ENCODE results near the gene ARMC7.
A peak's percentile ranks its signal among the peaks of the same experiment; 100 is the strongest.

Gene ARMC7

GRCh38 chr17:75078284-75079022 lies 31.3 kb upstream of the ARMC7 start:
- DNase-seq = no peak

- DNase-seq = no peak
Measured at GRCh38 chr17:75079023-75079373, 30.8 kb upstream of the ARMC7 start.

DNA sequence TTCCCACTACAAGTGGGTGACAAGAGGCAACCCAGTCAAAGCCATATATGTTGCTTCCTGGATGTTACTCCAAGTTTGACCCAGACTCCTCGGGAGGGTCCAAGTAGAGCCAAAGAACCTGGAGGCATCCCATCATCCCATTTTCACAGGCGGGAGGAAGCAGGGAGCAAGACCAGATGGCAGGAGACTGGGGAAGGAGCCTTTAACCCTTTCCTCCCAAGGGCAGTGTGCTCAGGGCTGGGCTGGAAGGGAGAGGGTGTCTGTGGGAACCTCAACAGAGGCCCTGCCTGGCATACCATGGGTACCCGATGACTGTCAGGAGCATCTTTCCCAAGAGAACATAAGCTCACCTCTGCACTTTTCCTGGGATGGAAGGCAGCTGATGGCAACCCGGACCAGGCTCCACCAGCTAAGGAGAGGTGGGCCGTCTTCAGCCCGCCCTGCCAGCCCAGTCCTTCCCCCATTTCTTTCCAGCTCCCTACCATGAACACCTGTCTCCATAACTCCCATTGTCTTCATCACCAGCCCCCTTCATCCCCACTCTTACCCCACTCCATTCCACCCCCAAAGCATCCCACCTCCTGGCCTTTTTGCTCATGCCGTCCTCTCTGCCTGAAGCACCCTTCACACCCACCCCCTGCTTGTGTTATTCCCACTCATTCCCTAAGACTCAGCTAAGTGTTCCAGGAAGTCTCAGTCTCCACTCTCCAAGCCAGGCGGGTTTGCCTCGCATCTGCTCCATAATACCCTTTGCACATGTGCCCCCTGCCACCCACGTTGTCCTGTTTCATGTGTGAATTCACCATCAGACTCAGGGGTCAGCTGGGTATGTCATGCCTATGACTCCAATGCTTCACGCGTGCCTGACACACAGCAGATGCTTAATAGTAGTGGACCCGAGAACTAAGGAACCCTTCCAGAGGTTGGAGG lies 27.9 kb upstream of the ARMC7 start:
- no peak for DNase-seq

DNA sequence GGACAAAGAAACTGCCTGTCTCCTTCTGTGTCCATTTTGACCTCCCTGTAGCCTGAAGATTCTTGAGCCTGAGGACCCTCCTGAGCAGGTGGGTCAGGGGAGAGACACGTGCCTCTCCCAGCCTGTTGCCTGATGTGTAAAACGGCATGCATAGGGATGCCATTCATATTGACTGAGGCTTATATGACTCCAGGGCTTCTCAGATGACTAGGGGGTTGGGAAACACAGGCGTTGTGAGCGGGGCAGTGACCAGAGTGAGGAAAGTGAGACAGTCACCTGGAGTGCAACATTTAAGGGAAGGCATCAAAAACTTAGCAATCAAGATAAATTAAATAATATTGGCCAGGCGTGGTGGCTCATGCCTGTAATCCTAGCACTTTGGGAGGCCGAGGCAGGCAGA lies 27.1 kb upstream of the ARMC7 start:
- DNase-seq = no peak

- peak; percentile 20 for DNase-seq
Measured at GRCh38 chr17:75084039-75084660, 25.6 kb upstream of the ARMC7 start.

DNA sequence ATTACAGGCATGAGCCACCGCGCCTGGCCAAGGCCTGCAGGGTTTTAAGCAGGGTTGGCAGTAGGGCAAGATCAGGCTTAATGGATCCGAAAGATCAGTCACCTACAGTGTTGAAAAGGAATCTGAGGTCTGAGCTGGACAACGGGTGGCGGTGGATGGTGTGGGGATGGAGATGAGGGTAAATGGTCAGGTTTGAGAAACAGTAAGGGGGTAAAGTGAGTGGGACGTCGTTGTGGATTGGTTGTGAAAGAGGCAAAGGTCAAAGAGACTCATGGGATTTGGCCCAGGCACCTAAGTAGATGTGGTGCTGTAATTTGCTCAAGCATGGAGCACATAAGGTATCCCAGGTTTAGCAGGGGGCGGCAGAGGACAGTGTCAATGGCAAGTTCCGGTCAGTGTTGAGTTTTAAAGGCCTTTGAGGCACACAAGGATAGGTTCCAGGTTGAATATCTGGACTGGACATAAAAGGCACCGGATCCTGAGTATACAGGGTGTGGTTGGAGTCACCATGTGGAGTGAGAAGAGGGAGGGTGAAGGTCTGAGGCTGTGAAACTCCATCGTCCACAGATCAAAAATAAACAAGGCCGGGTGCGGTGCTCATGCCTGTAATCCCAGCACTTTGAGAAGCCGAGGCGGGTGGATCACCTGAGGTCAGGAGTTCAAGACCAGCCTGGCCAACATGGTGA lies 23.1 kb upstream of the ARMC7 start:
- no peak for DNase-seq

GRCh38 chr17:75087182-75087557 lies 22.6 kb upstream of the ARMC7 start:
- DNase-seq = no peak

- DNase-seq = peak; percentile 47
Measured at GRCh38 chr17:75087558-75088453, 22.0 kb upstream of the ARMC7 start, which contains the start of gene SLC16A5. TSS of gene SLC16A5 (plus strand) at chr17:75087954. CDS start at chr17:75093637, 5,683 bp downstream.

GRCh38 chr17:75088465-75089417 lies 21.0 kb upstream of the ARMC7 start:
- DNase-seq = no peak

GRCh38 chr17:75090871-75091854 lies 18.6 kb upstream of the ARMC7 start:
- no peak for DNase-seq

DNA sequence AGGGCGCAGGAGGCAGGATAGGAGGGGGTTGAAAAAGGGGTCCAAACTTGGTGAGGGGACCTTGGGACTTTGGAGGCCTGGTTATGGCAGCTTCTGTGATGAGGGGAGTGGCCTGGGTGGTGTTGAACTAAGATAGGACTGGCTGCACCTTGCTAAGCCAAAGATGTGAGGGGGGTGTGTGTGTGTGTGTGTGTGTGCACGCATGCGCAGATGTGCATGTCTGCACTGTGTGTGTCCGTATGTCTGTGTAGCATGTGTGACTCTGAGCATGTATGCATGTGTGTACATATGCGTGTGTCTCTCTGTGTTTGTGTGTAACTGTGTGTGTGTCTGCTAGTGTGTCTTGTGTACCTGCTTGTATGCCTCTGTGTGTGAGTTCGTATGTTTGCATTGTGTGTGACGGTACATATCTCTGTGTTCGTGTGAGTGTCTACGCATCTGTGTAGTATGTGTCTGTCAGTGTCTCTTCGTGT lies 17.9 kb upstream of the ARMC7 start:
- DNase-seq = no peak

DNA sequence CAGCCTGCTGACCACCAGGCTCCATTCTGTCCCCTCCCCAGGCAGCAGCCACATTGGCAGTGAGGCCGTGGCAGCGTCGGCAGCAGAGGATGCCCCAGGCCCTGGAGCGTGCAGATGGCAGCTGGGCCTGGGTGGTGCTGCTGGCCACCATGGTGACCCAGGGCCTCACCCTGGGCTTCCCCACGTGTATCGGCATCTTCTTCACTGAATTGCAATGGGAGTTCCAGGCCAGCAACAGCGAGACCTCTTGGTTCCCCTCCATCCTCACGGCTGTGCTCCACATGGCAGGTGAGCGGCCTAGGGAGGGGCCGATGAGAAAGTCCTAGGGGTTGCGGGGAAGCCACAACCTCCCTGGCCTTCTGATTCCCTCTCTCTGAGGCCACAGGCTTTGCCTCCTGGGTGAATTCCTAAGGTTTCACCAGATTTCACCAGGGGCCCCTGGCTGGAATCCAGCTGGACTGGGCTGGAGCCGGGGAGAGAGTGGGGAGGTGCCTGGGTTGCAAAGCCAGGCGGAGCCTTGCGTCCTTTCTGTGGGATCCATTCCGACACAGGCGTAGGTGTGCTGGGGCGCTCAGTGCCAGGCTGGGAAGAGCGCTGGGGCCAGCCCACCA lies 16.1 kb upstream of the ARMC7 start:
- DNase-seq = no peak

- no peak for DNase-seq
Measured at GRCh38 chr17:75094871-75095399, 14.8 kb upstream of the ARMC7 start.

GRCh38 chr17:75096082-75096625 lies 13.6 kb upstream of the ARMC7 start:
- no peak for DNase-seq

DNA sequence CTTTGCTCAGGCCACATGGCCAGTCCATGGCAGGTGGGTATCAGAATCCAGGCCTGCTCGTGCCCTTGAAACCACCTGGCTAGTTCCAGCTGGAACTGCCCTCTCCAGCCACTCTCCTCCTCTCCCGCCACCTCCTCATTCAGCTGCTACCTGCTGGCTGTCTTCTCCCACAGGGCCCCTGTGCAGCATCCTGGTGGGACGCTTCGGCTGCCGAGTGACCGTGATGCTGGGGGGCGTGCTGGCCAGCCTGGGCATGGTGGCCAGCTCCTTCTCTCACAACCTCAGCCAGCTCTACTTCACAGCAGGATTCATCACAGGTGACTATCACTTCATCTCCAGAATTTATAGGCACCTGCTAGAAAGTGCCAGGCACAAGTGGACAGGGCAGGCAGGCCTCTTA lies 11.9 kb upstream of the ARMC7 start:
- no peak for DNase-seq

DNA sequence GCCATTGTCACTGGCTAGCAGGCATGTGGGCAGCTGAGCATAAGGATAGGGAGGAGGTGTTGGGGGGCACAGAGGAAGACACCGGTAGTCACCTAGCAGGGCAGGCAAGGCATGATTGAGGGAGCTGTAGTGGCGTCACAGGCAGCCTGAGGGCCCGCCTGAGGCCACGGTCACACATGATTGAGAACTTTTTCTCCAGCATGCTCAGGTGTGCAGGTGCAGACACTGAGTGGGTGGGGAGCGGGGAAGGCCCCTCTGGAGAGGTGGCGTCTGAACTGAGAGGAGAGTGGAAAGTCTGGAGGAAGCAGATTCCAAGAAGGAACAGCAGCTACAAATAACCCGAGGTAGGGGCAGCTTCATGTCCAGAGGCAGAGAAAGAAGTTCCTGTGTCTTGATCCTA lies 10.9 kb upstream of the ARMC7 start:
- no peak for DNase-seq

DNA sequence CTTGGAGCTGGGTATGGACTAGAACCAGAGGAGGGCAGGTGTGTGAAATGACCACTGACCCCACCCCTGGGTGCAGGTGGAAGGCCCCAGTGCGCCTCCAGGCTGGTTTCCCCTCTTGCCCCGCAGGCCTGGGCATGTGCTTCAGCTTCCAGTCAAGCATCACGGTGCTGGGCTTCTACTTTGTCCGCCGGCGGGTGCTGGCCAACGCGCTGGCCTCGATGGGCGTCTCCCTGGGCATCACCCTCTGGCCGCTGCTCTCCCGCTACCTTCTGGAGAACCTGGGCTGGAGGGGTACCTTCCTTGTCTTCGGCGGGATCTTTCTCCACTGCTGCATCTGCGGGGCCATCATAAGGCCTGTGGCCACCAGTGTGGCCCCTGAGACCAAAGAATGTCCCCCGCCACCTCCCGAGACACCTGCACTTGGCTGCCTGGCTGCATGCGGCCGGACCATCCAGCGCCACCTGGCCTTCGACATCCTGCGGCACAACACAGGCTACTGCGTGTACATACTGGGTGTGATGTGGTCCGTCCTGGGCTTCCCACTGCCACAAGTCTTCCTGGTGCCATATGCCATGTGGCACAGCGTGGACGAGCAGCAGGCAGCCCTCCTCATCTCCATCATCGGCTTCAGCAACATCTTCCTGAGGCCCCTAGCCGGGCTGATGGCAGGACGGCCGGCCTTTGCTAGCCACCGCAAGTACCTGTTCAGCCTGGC lies 9.7 kb upstream of the ARMC7 start:
- no peak for DNase-seq

DNA sequence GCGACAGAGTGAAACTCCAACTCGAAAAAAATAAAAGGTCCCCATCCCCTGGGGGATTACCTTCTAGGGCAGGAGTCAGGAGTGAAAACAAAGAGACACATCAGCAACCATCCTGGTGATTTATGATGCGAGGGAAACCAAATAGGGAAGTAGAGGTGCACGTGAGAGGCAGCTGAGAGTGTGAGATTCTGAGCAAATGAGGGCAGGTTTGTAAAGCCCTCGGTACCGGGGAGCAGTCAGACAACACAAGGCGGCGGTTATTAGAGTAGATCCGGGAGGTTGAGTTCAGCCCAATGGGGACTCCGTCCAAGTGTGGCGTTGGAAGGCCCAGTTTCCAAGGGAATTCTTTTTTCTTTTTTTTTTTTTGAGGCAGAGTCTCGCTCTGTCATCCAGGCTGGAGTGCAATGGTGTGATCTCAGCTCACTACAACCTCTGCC lies 7.4 kb upstream of the ARMC7 start:
- DNase-seq = no peak

Measured in activated gamma-delta T cell treated with Interleukin-2 at 50 U/mL for 16 hours (primary cell).